Osteoblast (primary cell): Measurements from ENCODE around the gene DZIP1L. TPM values are rescaled to one million over a fixed set of nuclear protein-coding genes. Genes with fewer than 3 reads are reported as not detected.

Experiments
- DNase-seq: peaks from one replicate; pipeline ENCODE4 v3.0.0; 2011; ENCODE audit warnings: low spot score, mixed read lengths; ENCODE audit not compliant: insufficient read length; ENCODE audit errors: missing footprints
- H2AFZ ChIP-seq: 2 replicates; pipeline ENCODE4 v1.6.0; 2011; ENCODE audit warnings: mild to moderate bottlenecking, low read length
- H3K27ac ChIP-seq: 2 replicates; pipeline ENCODE4 v1.5.1; 2011; ENCODE audit warnings: mild to moderate bottlenecking, low read depth, low read length, moderate library complexity
- H3K27me3 ChIP-seq: 2 replicates; pipeline ENCODE4 v1.6.0; 2012; ENCODE audit warnings: mild to moderate bottlenecking, control low read depth, inconsistent platforms, low read length, moderate library complexity; ENCODE audit not compliant: insufficient read depth
- H3K36me3 ChIP-seq: 2 replicates; pipeline ENCODE4 v1.5.1; 2011; ENCODE audit warnings: mild to moderate bottlenecking, low read length, control low read depth, moderate library complexity; ENCODE audit not compliant: insufficient read depth
- H3K4me1 ChIP-seq: 2 replicates; pipeline ENCODE4 v1.5.1; 2011; ENCODE audit warnings: mild to moderate bottlenecking, low read length, control low read depth, moderate library complexity; ENCODE audit not compliant: insufficient read depth
- H3K4me2 ChIP-seq: 2 replicates; pipeline ENCODE4 v1.6.0; 2011; ENCODE audit warnings: mild to moderate bottlenecking, low read length; ENCODE audit not compliant: insufficient read depth
- H3K4me3 ChIP-seq: fragments of 200-600 bp; sonication (generic); 3 replicates; pipeline ENCODE4 v1.5.1; 2012; ENCODE audit warnings: mild to moderate bottlenecking, low read length, inconsistent platforms; ENCODE audit not compliant: insufficient read depth
- H3K79me2 ChIP-seq: 2 replicates; pipeline ENCODE4 v1.6.0; 2012; ENCODE audit warnings: mild to moderate bottlenecking, low read length, control low read depth, inconsistent platforms; ENCODE audit not compliant: insufficient read depth
- H3K9me3 ChIP-seq: 2 replicates; pipeline ENCODE4 v1.5.1; 2011; ENCODE audit warnings: low read depth, low read length, control low read depth
- H4K20me1 ChIP-seq: 2 replicates; pipeline ENCODE4 v1.6.0; 2012; ENCODE audit warnings: mild to moderate bottlenecking, low read length, control low read depth; ENCODE audit not compliant: insufficient read depth
- total RNA-seq: library from RNA; depleted of rRNA; stranded (reverse); fragments of >200 nt; gene quantifications from 2 replicates; pipeline ENCODE4 v1.2.3, GENCODE V29; 2012
- TF ChIP-seq, protein P1 (sequence below): IDR thresholded peaks from 2 replicates; pipeline ENCODE4 v1.5.1; 2011; ENCODE audit warnings: mild to moderate bottlenecking, low read depth, low read length, moderate library complexity; ENCODE audit errors: extremely low read depth

DZIP1L gene
- total RNA-seq, 1 donor: 42.3 TPM

- Histone ChIP-seq H2AFZ (no peak overlapping the region), H3K4me3 (no peak overlapping the region), H3K27ac (no peak overlapping the region), H3K4me1 (peaks cover 40% of the 10 kb centered on the region), H3K9me3 (no peaks in the 10 kb centered on the region), H3K36me3 (peaks cover 38% of the 10 kb centered on the region), H3K79me2 (no peaks in the 10 kb centered on the region), H3K4me2 (no peak overlapping the region), H4K20me1 (no peaks in the 10 kb centered on the region), H3K27me3 (no peaks in the 10 kb centered on the region)
- TF ChIP-seq, protein P1, sequence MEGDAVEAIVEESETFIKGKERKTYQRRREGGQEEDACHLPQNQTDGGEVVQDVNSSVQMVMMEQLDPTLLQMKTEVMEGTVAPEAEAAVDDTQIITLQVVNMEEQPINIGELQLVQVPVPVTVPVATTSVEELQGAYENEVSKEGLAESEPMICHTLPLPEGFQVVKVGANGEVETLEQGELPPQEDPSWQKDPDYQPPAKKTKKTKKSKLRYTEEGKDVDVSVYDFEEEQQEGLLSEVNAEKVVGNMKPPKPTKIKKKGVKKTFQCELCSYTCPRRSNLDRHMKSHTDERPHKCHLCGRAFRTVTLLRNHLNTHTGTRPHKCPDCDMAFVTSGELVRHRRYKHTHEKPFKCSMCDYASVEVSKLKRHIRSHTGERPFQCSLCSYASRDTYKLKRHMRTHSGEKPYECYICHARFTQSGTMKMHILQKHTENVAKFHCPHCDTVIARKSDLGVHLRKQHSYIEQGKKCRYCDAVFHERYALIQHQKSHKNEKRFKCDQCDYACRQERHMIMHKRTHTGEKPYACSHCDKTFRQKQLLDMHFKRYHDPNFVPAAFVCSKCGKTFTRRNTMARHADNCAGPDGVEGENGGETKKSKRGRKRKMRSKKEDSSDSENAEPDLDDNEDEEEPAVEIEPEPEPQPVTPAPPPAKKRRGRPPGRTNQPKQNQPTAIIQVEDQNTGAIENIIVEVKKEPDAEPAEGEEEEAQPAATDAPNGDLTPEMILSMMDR: no peak
- DNase-seq: no peak
Observed at GRCh38 chr3:138084196-138084595, 31.2 kb downstream of the DZIP1L start.

GRCh38 chr3:138082992-138083386, 32.4 kb downstream of the DZIP1L start:
- peaks cover 52% of the 10 kb centered on the region for H3K4me1 ChIP-seq
- TF ChIP-seq, protein P1: no peak
- H3K4me3 ChIP-seq: no peak overlapping the region
- no peak for DNase-seq
- H3K79me2 ChIP-seq: no peaks in the 10 kb centered on the region
- H3K27me3 ChIP-seq: no peaks in the 10 kb centered on the region
- H3K27ac ChIP-seq: peak overlapping the region; percentile 88
- peaks cover 4% of the 10 kb centered on the region for H4K20me1 ChIP-seq
- H3K36me3 ChIP-seq: peaks cover 31% of the 10 kb centered on the region
- H3K4me2 ChIP-seq: peak overlapping the region; percentile 61
- no peaks in the 10 kb centered on the region for H3K9me3 ChIP-seq
- H2AFZ ChIP-seq: no peak overlapping the region

DNA sequence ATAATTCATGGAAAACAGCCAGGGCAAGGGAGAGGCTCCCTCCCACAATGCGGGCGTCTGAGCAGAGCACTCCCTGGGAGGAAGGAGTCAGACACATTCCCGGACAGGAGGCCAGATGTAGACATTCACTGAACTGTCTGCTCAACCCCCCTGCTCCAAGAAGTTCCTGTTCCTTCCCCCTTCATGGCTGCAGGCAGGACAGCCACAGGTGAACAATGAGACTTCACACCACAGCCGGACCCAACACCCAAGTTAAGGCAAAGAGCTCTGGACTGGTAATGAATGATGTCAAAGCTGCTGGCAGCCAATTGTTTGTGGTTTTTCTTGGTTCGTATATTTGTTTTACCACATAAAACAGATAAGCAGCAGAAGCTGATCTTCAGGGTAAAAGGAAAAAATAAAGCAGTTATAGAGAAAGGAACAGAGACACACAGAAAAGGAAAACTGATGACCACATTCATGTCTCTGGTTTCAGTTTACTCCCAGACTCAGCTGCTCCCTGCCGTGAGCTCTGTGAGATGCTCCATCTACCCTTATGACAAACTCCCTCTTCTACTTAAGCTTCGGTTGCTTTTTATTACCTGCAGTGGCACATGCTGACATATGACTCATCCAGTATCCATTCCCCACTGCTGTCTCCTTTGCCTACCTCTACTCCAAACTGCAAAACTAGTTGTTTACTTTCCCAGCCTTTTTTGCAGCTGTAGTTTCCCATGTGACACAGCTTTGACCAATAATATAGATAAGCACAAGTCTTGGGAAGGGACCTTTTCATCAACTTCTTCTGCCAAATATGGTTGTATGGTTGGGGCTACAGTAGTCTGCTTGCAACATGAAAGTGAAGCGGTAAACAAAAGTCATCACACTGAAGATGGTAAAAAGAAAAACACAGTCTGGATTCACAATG, 33.1 kb downstream of the DZIP1L start:
- peaks cover 56% of the 10 kb centered on the region for H3K4me1 ChIP-seq
- TF ChIP-seq, protein P1: no peak
- H3K27me3 ChIP-seq: no peaks in the 10 kb centered on the region
- peaks cover 4% of the 10 kb centered on the region for H4K20me1 ChIP-seq
- no peak for DNase-seq
- peak overlapping the region; percentile 88 for H3K27ac ChIP-seq
- peak overlapping the region; percentile 4 for H2AFZ ChIP-seq
- peak overlapping the region; percentile 29 for H3K4me3 ChIP-seq
- peaks cover 30% of the 10 kb centered on the region for H3K36me3 ChIP-seq
- peak overlapping the region; percentile 61 for H3K4me2 ChIP-seq
- H3K79me2 ChIP-seq: no peaks in the 10 kb centered on the region
- H3K9me3 ChIP-seq: no peaks in the 10 kb centered on the region

DNA sequence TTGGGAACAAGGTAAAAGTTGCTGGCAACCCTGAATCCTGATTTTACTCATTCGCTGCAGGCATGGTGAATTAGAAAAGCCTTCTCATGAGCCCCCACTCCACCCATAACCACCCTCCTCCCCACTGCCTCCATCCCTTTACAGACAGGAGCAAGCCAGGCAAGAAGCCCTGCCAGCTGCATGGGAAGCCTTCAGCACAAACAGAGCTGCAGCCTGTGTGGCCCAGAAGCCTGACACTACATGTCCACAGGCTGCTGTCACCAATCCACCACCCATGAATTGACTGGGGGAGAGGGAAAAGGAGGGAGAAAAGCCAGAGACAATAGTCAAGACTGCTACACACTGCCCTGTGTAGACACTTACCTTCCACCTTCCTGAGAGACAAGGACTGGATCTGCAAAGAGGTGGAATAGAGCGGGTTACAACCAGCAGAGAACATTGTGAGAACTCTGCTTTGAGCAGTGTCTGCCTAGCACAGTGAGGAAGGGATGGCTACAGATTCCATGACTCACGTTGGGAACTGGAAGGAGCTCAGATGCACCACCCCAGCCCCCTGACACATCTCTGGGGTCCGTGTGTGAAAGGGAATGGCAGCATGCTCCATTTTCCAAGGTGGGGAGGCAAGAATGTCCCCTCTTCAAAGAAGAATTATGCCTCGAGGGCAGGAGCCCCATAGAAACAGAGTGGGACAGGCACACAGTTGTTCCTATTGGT, 33.9 kb downstream of the DZIP1L start:
- H3K79me2 ChIP-seq: no peaks in the 10 kb centered on the region
- peaks cover 4% of the 10 kb centered on the region for H4K20me1 ChIP-seq
- peaks cover 31% of the 10 kb centered on the region for H3K36me3 ChIP-seq
- peak overlapping the region; percentile 88 for H3K27ac ChIP-seq
- TF ChIP-seq, protein P1: no peak
- no peak for DNase-seq
- H3K9me3 ChIP-seq: no peaks in the 10 kb centered on the region
- H3K4me3 ChIP-seq: peak overlapping the region; percentile 29
- peaks cover 56% of the 10 kb centered on the region for H3K4me1 ChIP-seq
- H3K4me2 ChIP-seq: peak overlapping the region; percentile 61
- H3K27me3 ChIP-seq: no peaks in the 10 kb centered on the region
- H2AFZ ChIP-seq: peak overlapping the region; percentile 4
